SK-N-SH (cell line): ENCODE results near the gene MRPS24. TPM values are rescaled to one million over a fixed set of nuclear protein-coding genes. Genes with fewer than 3 reads are reported as not detected.
"Not testable (repeated sequence)": the region's sequence is repeated elsewhere in the genome, so short reads cannot be mapped to it uniquely, and the experiment has no call there.

Experiments
- CTCF ChIA-PET: fragments of 300-600, 350-600 bp; formaldehyde crosslinking; extraction: SDS; loops from one replicate; lab custom pipeline; 2021; lab: Yijun Ruan, JAX
- POLR2A ChIA-PET: fragments of 350-600 bp; sonication (Branson Sonifier 250); formaldehyde crosslinking; extraction: SDS; loops from one replicate; lab custom pipeline; 2020; ENCODE audit warnings: antibody characterized with exemption, inconsistent platforms; lab: Yijun Ruan, JAX
- DNase-seq: peaks from one replicate; pipeline ENCODE4 v3.0.0; 2012
- H2AFZ ChIP-seq: fragments of 200-600 bp; sonication (generic); 2 replicates; pipeline ENCODE4 v1.8.1; 2016; ENCODE audit warnings: antibody characterized with exemption, mild to moderate bottlenecking, low read depth
- H3F3A ChIP-seq: fragments of 200-600 bp; sonication (generic); replicated peaks from 2 replicates; pipeline ENCODE3; 2016; ENCODE audit warnings: antibody characterized with exemption, mild to moderate bottlenecking; ENCODE audit not compliant: insufficient read depth
- H3K27ac ChIP-seq, 2 experiments: fragments of 200-500 bp in 1 of 2; fragments of 200-600 bp in 1 of 2; sonication (Bioruptor generic) in 1 of 2; sonication (generic), shearing (Covaris generic) in 1 of 2; 2 replicates each; pipeline versions ENCODE4 v1.5.1 to v1.6.1; 2014 to 2016; ENCODE audit warnings: low read depth in 2 of 2, inconsistent platforms in 1 of 2, low read length in 1 of 2, mild to moderate bottlenecking in 1 of 2, mixed read lengths in 1 of 2
- H3K27me3 ChIP-seq: fragments of 200-600 bp; sonication (generic), shearing (Covaris generic); 2 replicates; pipeline ENCODE4 v1.6.1; 2016; ENCODE audit warnings: mixed run types; ENCODE audit not compliant: insufficient read depth
- H3K36me3 ChIP-seq, 2 experiments: fragments of 200-500 bp in 1 of 2; fragments of 200-600 bp in 1 of 2; sonication (Bioruptor generic) in 1 of 2; sonication (generic) in 1 of 2; replicated peaks in 1 of 2; 2 replicates each; pipeline versions ENCODE3 to v1.5.1; 2014 to 2016; ENCODE audit warnings: low read length in 1 of 2, mild to moderate bottlenecking in 1 of 2; ENCODE audit not compliant: insufficient read depth in 2 of 2, control insufficient read depth in 1 of 2
- H3K4me1 ChIP-seq, 2 experiments: fragments of 200-500 bp in 1 of 2; fragments of 200-600 bp in 1 of 2; sonication (Bioruptor generic) in 1 of 2; sonication (generic), shearing (Covaris generic) in 1 of 2; 2 replicates each; pipeline versions ENCODE4 v1.5.1 to v1.6.1; 2014 to 2016; ENCODE audit warnings: low read depth in 1 of 2, low read length in 1 of 2, mixed run types in 1 of 2; ENCODE audit not compliant: insufficient read depth in 2 of 2, control insufficient read depth in 1 of 2
- H3K4me2 ChIP-seq: fragments of 200-600 bp; sonication (generic), shearing (Covaris generic); 2 replicates; pipeline ENCODE4 v1.6.1; 2017; ENCODE audit warnings: mixed run types
- H3K4me3 ChIP-seq, 2 experiments: fragments of 200-500 bp in 1 of 2; fragments of 200-600 bp in 1 of 2; sonication (Bioruptor generic) in 1 of 2; sonication (generic), shearing (Covaris generic) in 1 of 2; 2 replicates each; pipeline versions ENCODE4 v1.5.1 to v1.8.1; 2014 to 2016; ENCODE audit warnings: low read depth in 2 of 2, inconsistent platforms in 1 of 2, low read length in 1 of 2, mild to moderate bottlenecking in 1 of 2, mixed read lengths in 1 of 2, moderate library complexity in 1 of 2
- H3K79me2 ChIP-seq: fragments of 200-600 bp; sonication (generic); 2 replicates; pipeline ENCODE4 v1.8.1; 2017; ENCODE audit warnings: mild to moderate bottlenecking; ENCODE audit not compliant: insufficient read depth
- H3K9ac ChIP-seq: fragments of 200-600 bp; sonication (generic); 2 replicates; pipeline ENCODE4 v1.6.1; 2017; ENCODE audit warnings: mixed run types
- H3K9me2 ChIP-seq: fragments of 200-600 bp; sonication (generic); 2 replicates; pipeline ENCODE4 v1.6.1; 2017; ENCODE audit warnings: mixed run types
- H3K9me3 ChIP-seq: fragments of 200-600 bp; sonication (generic); 2 replicates; pipeline ENCODE4 v1.6.1; 2017; ENCODE audit warnings: mixed run types, mild to moderate bottlenecking, moderate library complexity
- H4K20me1 ChIP-seq: fragments of 200-600 bp; sonication (generic); 2 replicates; pipeline ENCODE4 v1.6.1; 2017; ENCODE audit warnings: mild to moderate bottlenecking, mixed run types; ENCODE audit not compliant: insufficient read depth
- CHD2 ChIP-seq: fragments of 150-350 bp; IDR thresholded peaks from 2 replicates; pipeline ENCODE4 v1.6.1; 2018; ENCODE audit warnings: low read length; ENCODE audit not compliant: partially characterized antibody
- EP300 ChIP-seq, 2 experiments: IDR thresholded peaks; 2 replicates each; pipeline versions ENCODE4 v1.4.0 to v1.6.1; 2012; ENCODE audit warnings: borderline replicate concordance in 1 of 2, low read depth in 1 of 2, low read length in 1 of 2
- FOXJ3 ChIP-seq: sonication (generic); formaldehyde crosslinking; IDR thresholded peaks from 2 replicates; pipeline ENCODE4 v1.5.1; 2020; ENCODE audit warnings: mild to moderate bottlenecking, missing genetic modification reagents
- GABPA ChIP-seq: IDR thresholded peaks from 2 replicates; pipeline ENCODE4 v1.4.0; 2012; ENCODE audit warnings: low read depth, mild to moderate bottlenecking
- MXI1 ChIP-seq: IDR thresholded peaks from 2 replicates; pipeline ENCODE4 v1.6.1; 2012; ENCODE audit warnings: mild to moderate bottlenecking, low read depth, low read length, improper control_type of control experiment
- NFIC ChIP-seq: IDR thresholded peaks from 2 replicates; pipeline ENCODE4 v1.4.0; 2012; ENCODE audit warnings: borderline replicate concordance
- POLR2AphosphoS5 ChIP-seq: IDR thresholded peaks from 2 replicates; pipeline ENCODE4 v1.6.1; 2012; ENCODE audit warnings: low read depth, low read length
- RAD21 ChIP-seq: IDR thresholded peaks from 2 replicates; pipeline ENCODE4 v1.6.1; 2012; ENCODE audit warnings: mild to moderate bottlenecking, low read length
- RXRA ChIP-seq: IDR thresholded peaks from 2 replicates; pipeline ENCODE4 v1.4.0; 2012; ENCODE audit warnings: low read depth, mild to moderate bottlenecking, borderline replicate concordance
- SMC3 ChIP-seq: IDR thresholded peaks from 2 replicates; pipeline ENCODE4 v1.6.1; 2012; ENCODE audit warnings: low read depth, low read length, improper control_type of control experiment
- TEAD4 ChIP-seq: IDR thresholded peaks from 2 replicates; pipeline ENCODE4 v1.4.0; 2012; ENCODE audit warnings: mild to moderate bottlenecking, borderline replicate concordance; ENCODE audit not compliant: insufficient read depth
- WGBS: methylation state at CpG from one replicate; pipeline ENCODE4 v1.1.6; 2017; ENCODE audit warnings: low lambda C conversion rate; 5-methylcytosine and 5-hydroxymethylcytosine counted together
- polyA plus RNA-seq, 3 experiments: library from polyadenylated mRNA; depleted of rRNA; stranded (reverse); fragments of >200 nt; gene quantifications; 2 replicates each; pipeline ENCODE4 v1.2.3, GENCODE V29; 2012
- TF ChIP-seq, protein P1 (sequence below): fragments of 200-600 bp; sonication (generic); IDR thresholded peaks from 2 replicates; pipeline ENCODE4 v1.6.1; 2017; ENCODE audit warnings: antibody characterized with exemption, mild to moderate bottlenecking, moderate library complexity

Gene MRPS24
- polyA plus RNA-seq, 1 of the 3 experiments (the other 2 are of a cell fraction) = 234 TPM

GRCh38 chr7:43838201-43838658 lies 31.1 kb downstream of the MRPS24 start (continued):
- TF ChIP-seq GABPA (no peak), TEAD4 (no peak)
- TF ChIP-seq, all 33 proteins: peak for 0

- Histone ChIP-seq H3K9ac (no peak overlapping the region), H3K36me3 (no peaks in the 10 kb centered on the region), H3K27me3 (no peaks in the 10 kb centered on the region; the same call in 1 of the 2 replicates), H3K27ac (no peak overlapping the region), H3K9me3 (no peaks in the 10 kb centered on the region), H3K4me3 (no peak overlapping the region), H3K4me1 (no peaks in the 10 kb centered on the region; a peak in 1 of 4 replicates), H3K4me2 (no peak overlapping the region), H2AFZ (no peak overlapping the region), H3F3A (no peaks in the 10 kb centered on the region), H3K79me2 (no peaks in the 10 kb centered on the region), H4K20me1 (no peaks in the 10 kb centered on the region), H3K9me2 (no peaks in the 10 kb centered on the region)
- WGBS = 85% methylated on average over 8 of the region's 8 CpGs
- DNase-seq = no peak
- CTCF ChIA-PET = interaction anchor here (1.1 to 7.9 kb wide), 8 partner anchors 9 to 893 kb away, joined by 3 to 157 read pairs (median 6); partner anchors contain the start of genes COA1 and STK17A
- POLR2A ChIA-PET = interaction anchor here (1.4 kb wide), 1 partner anchor 252 kb away, joined by 3 read pairs; the partner anchor contains the start of gene STK17A
- TF ChIP-seq CHD2 (no peak), POLR2AphosphoS5 (no peak), RXRA (no peak), EP300 (IDR thresholded peaks at IDR 0.05; ENCODE audit: borderline replicate concordance in 1 of 2, low read depth in 1 of 2, low read length in 1 of 2) (no peak), NFIC (no peak), MXI1 (no peak), FOXJ3 (no peak), RAD21 (no peak), SMC3 (no peak)
- TF ChIP-seq, protein P1, sequence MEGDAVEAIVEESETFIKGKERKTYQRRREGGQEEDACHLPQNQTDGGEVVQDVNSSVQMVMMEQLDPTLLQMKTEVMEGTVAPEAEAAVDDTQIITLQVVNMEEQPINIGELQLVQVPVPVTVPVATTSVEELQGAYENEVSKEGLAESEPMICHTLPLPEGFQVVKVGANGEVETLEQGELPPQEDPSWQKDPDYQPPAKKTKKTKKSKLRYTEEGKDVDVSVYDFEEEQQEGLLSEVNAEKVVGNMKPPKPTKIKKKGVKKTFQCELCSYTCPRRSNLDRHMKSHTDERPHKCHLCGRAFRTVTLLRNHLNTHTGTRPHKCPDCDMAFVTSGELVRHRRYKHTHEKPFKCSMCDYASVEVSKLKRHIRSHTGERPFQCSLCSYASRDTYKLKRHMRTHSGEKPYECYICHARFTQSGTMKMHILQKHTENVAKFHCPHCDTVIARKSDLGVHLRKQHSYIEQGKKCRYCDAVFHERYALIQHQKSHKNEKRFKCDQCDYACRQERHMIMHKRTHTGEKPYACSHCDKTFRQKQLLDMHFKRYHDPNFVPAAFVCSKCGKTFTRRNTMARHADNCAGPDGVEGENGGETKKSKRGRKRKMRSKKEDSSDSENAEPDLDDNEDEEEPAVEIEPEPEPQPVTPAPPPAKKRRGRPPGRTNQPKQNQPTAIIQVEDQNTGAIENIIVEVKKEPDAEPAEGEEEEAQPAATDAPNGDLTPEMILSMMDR = no peak
Measured at GRCh38 chr7:43834463-43835251, 34.7 kb downstream of the MRPS24 start.

- H3K9ac ChIP-seq, H3K9me2 ChIP-seq, H3K4me2 ChIP-seq, DNase-seq, POLR2A ChIA-PET, H3K36me3 ChIP-seq, H3F3A ChIP-seq, H4K20me1 ChIP-seq, H3K9me3 ChIP-seq, H3K27ac ChIP-seq, H3K4me3 ChIP-seq, H3K4me1 ChIP-seq, H3K79me2 ChIP-seq, H2AFZ ChIP-seq: not testable (repeated sequence)
- CTCF ChIA-PET = interaction anchor here (1.1 to 10.1 kb wide), 2 partner anchors 8 to 248 kb away, joined by 3 to 119 read pairs; partner anchors contain the start of gene STK17A
- peaks cover 13% of the 10 kb centered on the region; the same call in 1 of the 2 replicates for H3K27me3 ChIP-seq
Measured at GRCh38 chr7:43830917-43831316, 38.4 kb downstream of the MRPS24 start.
